HG02623 (cell line): ENCODE results near the gene MRPL37.

Experiments used
- ATAC-seq: cut with Tn5 transposase; IDR thresholded peaks from one replicate; pipeline ENCODE4 v1.9.1; 2021; ENCODE audit warnings: moderate library complexity; ENCODE audit not compliant: unreplicated experiment

MRPL37 gene

DNA sequence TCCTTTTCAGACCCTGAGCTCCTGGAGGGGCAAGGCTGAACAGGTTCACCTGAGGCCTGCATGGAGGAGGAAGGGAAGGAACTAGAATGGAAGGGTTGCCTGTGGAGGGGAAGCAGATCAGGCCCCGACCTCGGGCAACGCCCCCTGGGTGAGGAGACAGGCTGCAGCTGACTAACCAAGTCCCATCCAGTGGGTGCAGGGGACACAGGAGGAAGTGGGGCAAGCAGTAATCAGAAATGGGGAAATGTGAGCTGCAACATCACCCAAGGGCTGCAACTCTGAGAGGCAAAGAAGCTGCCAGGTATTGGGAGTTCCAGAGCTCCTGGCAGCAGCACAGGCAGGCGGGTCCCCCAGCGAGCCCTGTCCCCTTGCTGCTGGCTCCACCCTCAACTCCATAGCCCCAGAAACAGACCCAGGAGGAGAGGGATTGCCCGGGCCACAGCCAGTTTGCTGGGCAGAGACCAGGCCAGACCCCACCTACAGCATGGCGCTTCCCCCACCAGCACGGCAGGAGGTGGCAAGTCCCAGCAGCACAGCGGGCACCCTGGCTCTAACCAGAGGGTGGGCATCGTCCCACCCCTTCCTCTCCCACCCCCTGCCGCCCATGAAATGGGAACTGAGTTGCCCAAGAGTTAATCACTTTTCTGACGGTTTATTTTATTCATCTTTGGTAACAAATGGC, 38.5 kb downstream of the MRPL37 start:
- no peak for ATAC-seq

DNA sequence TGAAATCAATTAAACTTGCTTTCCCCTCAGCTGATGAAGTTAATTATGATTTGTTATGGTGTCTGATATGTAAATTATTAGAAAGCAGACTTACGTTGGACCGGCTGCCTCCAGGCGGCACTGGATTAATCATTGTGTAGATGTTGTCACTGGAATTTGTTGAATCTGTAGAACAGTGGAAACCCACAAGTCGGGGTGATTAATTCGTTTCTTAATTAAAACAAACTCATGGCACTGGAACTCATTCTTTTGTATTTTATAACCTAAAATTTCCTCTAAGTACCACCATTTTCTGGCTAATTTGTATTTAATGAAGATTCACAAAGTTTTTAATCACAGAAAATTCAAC, 39.0 kb downstream of the MRPL37 start:
- ATAC-seq, result no peak

DNA sequence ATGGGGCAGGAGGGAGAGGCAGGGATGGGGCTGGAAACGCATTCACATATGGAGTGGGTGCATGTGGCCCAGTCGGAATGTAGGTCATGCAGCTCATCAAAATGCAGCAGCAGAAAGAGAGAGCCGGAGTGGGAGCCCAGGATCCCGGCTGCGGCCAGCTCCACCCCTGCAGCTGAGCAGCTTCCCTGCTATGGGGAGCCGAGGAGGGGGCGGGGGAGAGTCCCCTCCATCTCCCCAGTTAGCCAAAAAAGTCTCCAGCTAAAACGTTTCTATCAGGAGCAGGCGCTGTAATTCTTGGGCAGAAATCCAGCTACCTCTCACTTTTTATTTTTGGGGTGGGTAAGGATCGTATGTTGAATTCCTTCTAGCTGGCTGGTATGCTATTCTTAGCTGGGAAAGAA, 39.7 kb downstream of the MRPL37 start:
- ATAC-seq, result no peak

DNA sequence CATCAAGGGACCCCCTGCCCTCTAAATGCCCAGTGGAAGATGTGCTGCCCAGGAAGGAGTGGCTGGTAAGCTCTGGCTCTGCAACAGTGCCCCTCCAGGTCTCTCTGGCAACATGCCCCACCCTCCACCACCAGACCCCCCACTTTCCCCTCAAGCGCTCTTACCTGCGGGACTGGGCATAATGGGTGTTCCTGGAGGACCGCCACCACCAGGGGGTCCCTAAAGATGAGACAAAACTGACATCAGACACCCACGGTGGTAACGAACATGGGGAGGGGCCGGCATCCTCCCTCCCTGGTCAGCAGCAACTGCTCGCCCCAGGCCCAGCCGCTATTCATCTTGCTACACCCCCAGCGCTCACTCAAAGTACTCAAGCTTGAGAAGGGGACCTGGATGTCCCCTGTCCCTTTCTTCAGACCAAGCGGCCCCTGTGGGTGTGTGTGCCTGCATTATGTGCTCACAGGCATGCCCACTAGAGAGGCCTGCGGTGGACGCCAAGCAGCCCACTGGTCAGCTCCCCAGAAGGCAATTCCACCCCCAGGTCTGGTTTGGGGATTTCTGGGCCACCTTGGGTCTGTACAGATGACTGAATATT, 40.9 kb downstream of the MRPL37 start:
- ATAC-seq, result no peak

DNA sequence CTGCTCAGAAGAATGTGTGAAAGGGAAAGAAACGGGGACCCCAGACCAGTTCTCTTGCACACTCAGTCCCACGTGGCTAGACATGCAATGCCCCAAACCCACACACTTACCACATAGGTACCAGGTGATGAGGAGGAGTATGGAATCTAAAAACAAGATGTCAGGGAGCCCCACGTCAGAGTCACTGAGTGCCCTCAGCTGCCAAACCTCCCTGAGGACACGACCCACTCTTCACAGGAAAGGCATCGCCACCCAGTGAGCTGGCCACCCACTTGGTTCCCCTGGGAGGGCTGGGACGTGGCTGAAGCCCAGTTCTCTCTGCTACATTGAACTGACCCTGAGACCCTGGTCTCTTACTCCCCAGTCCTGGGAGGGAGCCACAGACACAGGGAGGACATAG, 41.4 kb downstream of the MRPL37 start:
- ATAC-seq, result no peak

DNA sequence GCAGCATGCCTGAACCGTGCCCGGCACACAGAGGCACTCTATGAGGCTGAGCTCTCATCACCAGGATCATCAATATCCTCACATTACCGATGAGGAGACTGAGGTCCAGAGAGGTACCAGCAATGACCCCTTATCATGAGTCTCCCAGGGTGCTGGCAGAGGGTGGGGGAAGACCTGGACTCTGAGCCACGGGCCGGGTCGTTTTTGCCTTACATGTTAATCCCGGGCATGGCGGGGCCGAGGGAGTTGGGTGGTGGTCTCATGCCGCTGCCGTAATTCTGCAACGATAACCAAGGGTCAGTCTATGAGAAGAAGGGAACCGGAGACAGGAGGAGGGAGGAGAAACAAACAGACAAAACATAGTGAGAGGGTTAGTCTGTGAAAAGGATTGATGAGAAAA, 43.1 kb downstream of the MRPL37 start:
- ATAC-seq, result no peak

DNA sequence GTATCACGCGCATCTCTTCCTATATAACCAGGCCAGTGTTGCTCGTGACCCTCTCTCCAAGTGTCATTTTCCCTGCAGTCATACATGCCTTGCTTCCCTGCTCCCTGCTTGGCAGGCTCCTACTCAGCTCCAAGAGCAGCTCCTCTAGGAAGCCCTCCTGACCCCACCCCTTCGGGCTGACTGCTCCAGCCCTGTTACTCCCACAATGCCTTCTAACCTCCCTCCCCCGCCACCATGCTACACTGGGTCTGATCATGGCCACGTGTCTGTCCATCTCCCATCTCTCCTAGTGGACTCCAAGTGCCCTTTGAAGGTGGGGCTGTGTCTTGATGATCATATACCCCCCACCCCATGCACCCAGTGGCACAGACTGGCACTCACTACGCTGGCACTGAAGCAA, 44.7 kb downstream of the MRPL37 start:
- no peak for ATAC-seq

DNA sequence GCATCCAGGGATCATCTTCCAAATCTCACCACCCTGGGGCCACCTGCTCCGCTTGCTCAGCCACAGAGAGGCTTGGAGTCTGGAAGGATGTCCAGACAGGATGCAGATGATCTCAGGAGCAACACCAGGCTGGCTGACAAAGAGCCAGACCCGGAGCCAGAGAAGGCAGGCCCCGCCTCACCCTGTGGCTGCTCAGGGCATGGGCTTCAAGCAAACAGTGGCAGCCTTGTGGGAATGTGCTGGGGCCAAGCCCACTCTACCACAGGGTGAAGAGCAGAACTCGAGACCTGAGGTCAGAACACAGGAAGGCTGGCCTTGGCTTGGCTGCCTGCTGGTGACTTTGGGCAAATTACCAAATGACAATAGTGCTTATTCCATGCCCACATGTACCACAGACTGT, 45.5 kb downstream of the MRPL37 start:
- no peak for ATAC-seq

DNA sequence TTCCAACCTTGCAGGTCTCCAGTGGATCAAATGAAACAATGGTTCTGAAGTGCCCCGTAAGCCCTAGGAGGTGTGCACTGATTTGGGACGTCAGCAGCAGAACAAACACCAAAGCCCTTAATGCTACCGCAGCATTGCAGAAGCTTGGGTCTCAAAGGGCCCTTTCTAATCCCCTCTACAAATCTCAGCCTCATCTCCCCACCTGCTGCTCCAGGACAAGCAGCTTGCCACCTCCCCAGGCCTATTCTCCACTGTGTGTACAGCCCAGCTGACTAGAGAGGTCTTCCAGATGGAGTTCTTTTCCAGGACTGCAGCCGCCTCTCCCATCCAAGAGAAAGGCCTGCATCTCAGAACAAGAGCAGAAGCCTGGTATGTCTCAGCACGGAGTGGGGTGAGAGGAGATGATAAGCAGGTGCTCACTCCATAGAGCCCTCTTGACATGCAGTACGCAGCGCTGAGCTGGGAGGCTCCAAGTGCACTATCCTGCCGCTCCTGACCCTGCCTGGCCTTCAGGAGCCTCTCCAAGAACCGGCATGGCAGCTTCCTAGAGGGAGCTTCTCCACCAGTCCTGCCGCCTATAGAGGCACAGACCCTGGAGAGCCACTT, 46.3 kb downstream of the MRPL37 start:
- no peak for ATAC-seq

DNA sequence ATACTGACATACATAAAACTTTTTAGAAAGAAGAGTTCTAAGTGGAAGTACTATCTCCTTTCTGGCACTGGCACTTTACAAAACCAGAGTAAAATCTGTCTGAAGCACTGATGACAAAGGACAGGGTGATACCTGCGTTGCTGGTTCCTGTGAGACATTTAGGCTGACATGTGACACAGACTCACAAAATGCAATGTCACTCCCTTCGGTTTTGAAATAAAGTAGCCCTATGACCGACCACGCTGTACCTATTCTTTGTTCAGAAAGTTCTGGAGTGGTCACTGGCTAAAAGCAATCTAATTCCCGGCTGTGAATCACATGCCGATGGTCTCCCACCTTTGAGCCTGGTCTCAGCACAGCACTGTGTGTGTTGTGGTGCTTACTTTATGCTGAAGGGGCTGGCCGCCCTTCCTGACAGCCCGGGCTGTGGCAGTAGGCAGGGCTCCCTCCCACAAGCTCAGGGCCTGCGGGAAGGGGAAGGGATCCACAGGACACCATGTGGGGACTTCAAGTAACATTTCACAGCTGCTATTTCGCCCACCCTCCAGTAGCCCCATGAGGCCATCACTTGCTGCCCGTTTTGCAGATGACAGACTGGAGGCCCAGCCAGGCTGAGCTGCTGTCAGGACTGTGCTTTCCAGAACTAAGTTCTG, 48.0 kb downstream of the MRPL37 start:
- no peak for ATAC-seq

DNA sequence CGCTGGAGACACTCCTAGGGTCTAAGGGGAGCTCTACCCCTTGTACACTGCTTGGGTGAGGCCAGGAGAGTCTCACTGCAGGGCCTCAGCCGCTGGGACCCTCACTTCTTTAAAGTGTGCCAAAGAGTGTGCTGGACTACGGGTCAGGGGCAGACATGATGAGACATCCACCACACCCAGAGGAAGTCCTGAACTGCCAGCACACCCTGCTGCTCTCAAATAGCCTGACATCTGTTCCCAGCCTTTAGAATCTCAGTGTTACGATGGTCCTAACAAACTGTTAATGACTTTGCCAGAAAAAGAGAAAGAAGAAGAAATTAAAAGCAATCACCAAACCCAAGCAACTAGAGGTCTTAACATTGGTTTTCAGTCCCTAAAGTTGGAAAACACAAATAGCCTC, 49.0 kb downstream of the MRPL37 start:
- no peak for ATAC-seq

DNA sequence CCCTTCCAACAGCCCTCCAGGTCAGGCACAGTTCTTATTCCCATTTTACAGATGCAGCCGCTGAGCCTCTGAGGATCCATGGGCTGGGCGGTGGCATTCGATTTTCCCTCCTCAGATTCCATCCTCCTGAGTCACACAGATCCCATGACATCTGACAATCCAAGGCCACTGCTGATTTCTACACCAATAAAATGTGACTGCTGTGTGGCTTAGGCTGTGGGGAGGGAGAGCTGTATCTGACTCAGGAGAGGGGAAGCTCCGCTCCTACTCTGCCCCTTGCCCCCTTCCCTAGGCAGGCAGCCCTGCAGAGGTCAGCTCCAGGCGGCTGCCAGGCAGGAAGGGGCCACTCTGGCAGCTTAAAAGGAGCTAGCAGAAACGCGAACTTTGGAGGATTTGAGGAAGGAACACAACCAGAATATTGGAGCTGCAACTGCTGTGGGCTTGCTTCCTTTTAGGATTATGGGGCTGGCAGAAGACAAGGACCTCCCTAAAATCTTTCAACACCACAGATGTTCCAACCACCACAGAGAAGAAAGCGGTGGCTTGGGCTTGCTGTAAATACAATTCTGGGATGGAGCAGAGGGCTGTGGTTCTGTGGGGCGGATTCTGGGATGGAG, 50.0 kb downstream of the MRPL37 start:
- no peak for ATAC-seq

DNA sequence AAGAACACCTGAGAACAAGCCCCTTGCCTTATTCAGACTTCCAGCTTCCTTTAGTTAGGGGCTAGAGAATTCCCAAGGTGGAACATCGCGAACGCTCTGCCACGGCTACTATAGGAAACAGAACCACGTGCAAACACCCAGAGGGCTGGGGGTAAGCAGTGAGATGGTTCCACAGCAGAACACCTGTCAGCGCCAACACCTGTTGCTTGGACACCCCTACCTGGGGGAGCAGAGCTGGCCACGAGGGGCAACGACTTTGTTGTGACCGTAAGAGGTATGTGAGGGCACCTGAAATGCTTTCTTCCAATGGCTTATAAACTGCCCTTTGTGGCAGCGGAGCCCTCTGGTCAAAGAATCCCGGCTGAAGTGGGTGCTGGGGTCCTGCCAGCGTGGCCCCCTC, 50.7 kb downstream of the MRPL37 start:
- no peak for ATAC-seq

DNA sequence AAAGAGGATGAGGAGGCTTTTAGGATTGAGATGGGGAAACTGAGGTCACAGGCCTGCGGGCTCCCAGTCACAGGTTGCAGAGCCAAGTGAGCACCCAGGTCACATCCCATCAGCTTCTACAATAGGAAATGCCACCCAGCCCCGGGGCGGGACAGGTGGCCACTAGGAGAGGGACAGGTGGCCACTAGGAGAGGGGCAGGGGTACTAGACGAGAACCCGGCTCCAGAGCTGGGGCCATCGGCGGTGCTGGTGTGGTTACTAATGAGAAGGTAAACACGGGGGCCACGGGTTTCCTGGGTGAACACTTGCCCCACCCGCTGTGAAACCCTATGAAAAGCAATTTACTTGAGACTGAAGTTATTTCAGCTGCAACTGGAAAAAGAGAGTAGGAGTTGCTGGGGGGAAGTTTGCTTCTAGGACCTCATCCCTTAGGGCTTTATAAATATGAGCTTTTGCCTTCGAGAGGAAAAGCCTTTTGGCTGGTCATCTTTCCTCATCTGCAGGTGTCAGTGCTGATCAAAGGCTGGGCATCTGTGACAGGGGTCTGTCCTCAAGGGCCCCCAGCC, 52.5 kb downstream of the MRPL37 start:
- no peak for ATAC-seq

DNA sequence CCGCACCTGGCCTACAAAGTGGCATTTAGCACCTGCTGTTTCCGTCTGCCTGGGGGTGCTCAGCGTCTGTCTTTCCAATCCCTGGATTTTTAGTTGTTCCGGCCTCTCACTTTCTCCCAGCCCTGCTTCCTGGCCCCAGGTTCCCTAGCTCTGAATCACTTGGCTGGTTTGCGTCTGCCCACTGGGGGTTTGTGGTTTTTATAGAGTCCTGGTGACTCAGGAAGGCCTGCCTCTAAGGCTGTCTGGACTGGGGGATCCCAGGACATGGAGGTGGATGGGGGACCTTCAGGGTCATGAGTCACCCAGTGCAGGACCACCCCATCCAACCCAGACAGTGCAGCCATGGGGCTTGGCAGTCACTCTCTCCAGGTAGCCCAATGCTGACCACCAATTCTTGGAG, 53.5 kb downstream of the MRPL37 start:
- no peak for ATAC-seq

DNA sequence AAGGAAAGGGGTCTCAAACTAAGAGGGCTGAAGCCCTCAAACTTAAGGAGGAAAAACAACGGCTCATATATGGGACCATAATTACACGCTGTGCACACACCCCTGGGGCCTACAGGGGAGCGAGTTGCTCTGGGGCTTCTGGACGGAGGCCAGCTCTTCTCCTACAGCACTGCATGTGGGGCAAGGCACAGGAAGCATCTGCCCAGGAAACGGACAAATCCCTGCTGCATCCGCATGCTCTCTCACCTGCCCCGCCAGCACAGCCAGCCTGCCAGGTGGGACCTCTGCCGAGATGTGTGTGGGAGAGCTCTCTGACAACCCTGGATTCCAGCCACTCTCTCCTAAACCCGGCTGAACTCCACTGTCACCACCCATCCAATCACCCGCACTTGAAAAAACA, 54.1 kb downstream of the MRPL37 start:
- ATAC-seq, result no peak

DNA sequence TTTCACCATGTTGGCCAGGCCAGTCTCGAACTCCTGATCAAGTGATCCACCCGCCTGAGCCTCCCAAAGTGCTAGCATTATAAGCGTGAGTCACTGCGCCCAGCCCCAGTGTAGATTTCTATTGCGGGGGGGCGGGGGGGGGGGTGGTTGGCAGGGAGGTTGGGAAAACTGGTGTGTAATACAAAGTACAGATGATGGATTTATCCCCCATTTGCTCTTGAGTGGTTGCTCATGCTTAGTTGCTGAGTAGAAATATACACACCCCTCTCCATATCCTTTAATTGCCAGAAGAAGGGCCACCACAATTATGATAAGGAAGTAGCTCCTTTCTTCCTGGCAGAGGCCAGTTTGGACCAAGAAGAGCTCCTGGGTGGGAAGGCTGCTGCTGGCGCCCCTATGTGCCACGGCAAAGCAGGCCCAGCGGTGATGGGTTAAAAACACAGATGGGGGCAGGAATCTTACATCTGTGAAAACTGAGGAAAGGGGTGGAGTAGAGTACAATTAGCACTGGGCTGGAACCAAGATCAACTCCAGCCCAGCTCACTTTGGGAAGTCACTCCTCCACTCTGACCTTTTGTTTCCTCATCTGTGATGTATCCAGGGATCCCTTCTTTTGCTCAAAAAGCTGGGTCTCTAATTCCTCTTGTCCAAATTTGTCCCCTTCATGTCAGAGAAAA, 55.2 kb downstream of the MRPL37 start:
- no peak for ATAC-seq

DNA sequence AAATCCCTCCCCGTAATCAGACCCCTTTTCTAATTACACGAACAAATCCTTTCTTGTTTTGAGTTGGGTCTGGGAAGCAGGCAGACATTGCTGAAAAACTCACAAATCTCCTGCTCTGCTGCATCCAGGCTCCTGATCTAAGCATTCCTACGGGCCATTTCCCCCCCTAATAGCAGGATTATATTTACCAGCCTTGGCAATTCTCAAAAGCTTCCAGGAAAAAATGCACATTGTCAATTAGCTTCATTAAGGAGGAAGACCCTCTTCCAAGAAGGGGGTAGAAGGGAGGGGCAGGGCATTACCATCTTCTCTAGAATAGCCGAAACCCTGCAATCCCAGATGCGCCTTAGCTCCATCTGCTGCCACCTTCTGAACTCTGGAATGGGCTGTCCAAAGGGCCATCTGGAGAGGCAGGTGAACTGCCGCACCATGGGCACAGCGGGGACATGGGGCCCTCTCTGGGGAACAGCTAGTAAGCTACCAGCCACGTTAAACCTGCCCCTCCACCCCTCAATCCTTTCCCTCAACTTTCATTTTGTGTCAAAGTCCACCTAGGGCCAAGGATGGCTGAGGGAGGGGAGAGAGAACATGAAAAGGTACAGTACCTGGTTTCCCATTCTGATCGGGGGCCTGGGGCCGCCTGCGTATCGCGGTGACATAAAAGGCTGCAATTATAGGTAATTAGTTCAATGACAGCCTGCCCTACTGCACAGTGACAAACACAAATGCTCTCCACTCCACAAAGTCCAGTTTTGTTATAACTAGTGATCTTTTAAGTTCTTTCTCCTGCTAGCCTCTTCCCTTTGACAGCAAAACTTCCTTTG, 56.8 kb downstream of the MRPL37 start:
- no peak for ATAC-seq

DNA sequence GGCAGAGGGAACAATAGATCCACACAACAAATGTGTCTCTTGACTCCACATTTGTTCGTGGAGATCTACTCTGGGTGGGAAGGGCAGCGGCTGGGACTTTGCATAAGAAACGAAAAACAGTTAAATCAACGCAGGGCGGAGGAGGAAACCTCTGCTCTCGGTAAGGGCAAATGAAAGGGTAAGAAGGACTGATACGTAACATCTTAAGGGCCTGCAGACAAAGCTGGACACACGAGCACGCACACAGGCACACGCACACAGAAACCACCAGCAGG, 57.3 kb downstream of the MRPL37 start:
- no peak for ATAC-seq

DNA sequence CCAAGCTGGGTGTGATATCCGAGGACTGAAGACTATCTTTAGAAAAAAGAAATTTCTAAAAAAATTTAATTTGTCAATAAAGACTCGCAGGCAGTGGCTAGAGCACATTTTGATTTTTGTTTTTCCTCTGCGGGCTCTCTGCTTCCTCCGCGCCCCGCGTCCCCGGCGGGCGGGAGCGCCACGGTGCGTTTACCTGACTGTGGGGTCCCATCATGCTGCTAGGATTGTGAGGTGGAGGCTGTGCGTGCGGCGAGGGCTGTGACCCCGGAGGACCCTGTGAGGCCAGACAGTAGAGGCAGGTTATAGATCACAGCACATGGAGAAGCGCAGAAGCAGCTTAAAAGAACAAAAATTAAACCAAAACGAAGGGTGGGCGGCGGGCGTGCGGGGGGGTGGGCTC, 57.9 kb downstream of the MRPL37 start:
- no peak for ATAC-seq
